H9 (cell line): ENCODE results near the gene AARSD1. TPM values are rescaled to one million over a fixed set of nuclear protein-coding genes. Genes with fewer than 3 reads are reported as not detected.
A peak's percentile ranks its signal among the peaks of the same experiment; 100 is the strongest.
"Not testable (repeated sequence)": the region's sequence is repeated elsewhere in the genome, so short reads cannot be mapped to it uniquely, and the experiment has no call there.

ENCODE experiments used
- DNase-seq: peaks from one replicate; pipeline ENCODE4 v3.0.0-alpha.2; 2017
- H2AFZ ChIP-seq: one replicate; pipeline ENCODE4 v1.6.1; 2013; ENCODE audit warnings: mild to moderate bottlenecking, low read length, control low read depth, moderate library complexity
- H2AK5ac ChIP-seq: 2 replicates; pipeline ENCODE4 v1.6.1; 2013; ENCODE audit warnings: low read length, control low read depth, mixed read lengths; ENCODE audit not compliant: insufficient read length
- H2BK120ac ChIP-seq: one replicate; pipeline ENCODE4 v1.6.1; 2013; ENCODE audit warnings: low read depth, mild to moderate bottlenecking, low read length, control low read depth, inconsistent platforms; ENCODE audit not compliant: poor library complexity, severe bottlenecking
- H2BK12ac ChIP-seq: 2 replicates; pipeline ENCODE4 v1.6.1; 2013; ENCODE audit warnings: low read length, control low read depth, mixed read lengths, low read depth; ENCODE audit not compliant: insufficient read length
- H2BK15ac ChIP-seq: 2 replicates; pipeline ENCODE4 v1.6.1; 2013; ENCODE audit warnings: low read depth, low read length, control low read depth
- H2BK20ac ChIP-seq: one replicate; pipeline ENCODE4 v1.6.1; 2013; ENCODE audit warnings: low read depth, mild to moderate bottlenecking, low read length, control low read depth, inconsistent platforms; ENCODE audit not compliant: poor library complexity, severe bottlenecking
- H2BK5ac ChIP-seq: 2 replicates; pipeline ENCODE4 v1.6.1; 2013; ENCODE audit warnings: low read length, control low read depth, mixed read lengths; ENCODE audit not compliant: insufficient read length
- H3K14ac ChIP-seq: 2 replicates; pipeline ENCODE4 v1.6.1; 2013; ENCODE audit warnings: low read length, control low read depth; ENCODE audit not compliant: insufficient read depth
- H3K18ac ChIP-seq: 2 replicates; pipeline ENCODE4 v1.6.1; 2013; ENCODE audit warnings: low read depth, mild to moderate bottlenecking, mixed read lengths, low read length, control low read depth; ENCODE audit not compliant: insufficient read length
- H3K23ac ChIP-seq: 2 replicates; pipeline ENCODE4 v1.6.1; 2013; ENCODE audit warnings: low read length, control low read depth, mixed read lengths, low read depth; ENCODE audit not compliant: insufficient read length
- H3K23me2 ChIP-seq: 2 replicates; pipeline ENCODE4 v1.6.1; 2013; ENCODE audit warnings: low read depth, mild to moderate bottlenecking, mixed read lengths, low read length, control low read depth; ENCODE audit not compliant: insufficient read length, poor library complexity, severe bottlenecking
- H3K27ac ChIP-seq: 2 replicates; pipeline ENCODE4 v1.5.1; 2013; ENCODE audit warnings: low read length, control low read depth, mixed read lengths, low read depth; ENCODE audit not compliant: insufficient read length
- H3K27me3 ChIP-seq: 2 replicates; pipeline ENCODE4 v1.6.1; 2013; ENCODE audit warnings: low read length, control low read depth, inconsistent platforms; ENCODE audit not compliant: insufficient read depth
- H3K4ac ChIP-seq: 2 replicates; pipeline ENCODE4 v1.6.1; 2013; ENCODE audit warnings: low read depth, mild to moderate bottlenecking, control low read depth, inconsistent platforms, low read length, moderate library complexity
- H3K4me1 ChIP-seq: 2 replicates; pipeline ENCODE4 v1.6.1; 2013; ENCODE audit warnings: low read length, control low read depth, inconsistent platforms; ENCODE audit not compliant: insufficient read depth
- H3K4me2 ChIP-seq: 2 replicates; pipeline ENCODE4 v1.6.1; 2013; ENCODE audit warnings: low read length, control low read depth, mixed read lengths; ENCODE audit not compliant: insufficient read length, insufficient read depth
- H3K56ac ChIP-seq: 2 replicates; pipeline ENCODE4 v1.6.1; 2013; ENCODE audit warnings: low read depth, mild to moderate bottlenecking, mixed read lengths, low read length, control low read depth; ENCODE audit not compliant: insufficient read length
- H3K79me1 ChIP-seq: 2 replicates; pipeline ENCODE4 v1.6.1; 2013; ENCODE audit warnings: low read depth, mild to moderate bottlenecking, moderate library complexity, low read length, control low read depth, inconsistent platforms; ENCODE audit not compliant: insufficient read depth, poor library complexity, severe bottlenecking
- H3K79me2 ChIP-seq: 2 replicates; pipeline ENCODE4 v1.6.1; 2013; ENCODE audit warnings: low read length, control low read depth, inconsistent platforms; ENCODE audit not compliant: insufficient read depth
- H3K9ac ChIP-seq: 2 replicates; pipeline ENCODE4 v1.6.1; 2013; ENCODE audit warnings: low read length, control low read depth, mixed read lengths; ENCODE audit not compliant: insufficient read length; ENCODE audit errors: extremely low read depth
- H3K9me3 ChIP-seq: one replicate; pipeline ENCODE4 v1.6.1; 2013; ENCODE audit warnings: low read depth, low read length, inconsistent platforms; ENCODE audit not compliant: control insufficient read depth
- H3T11ph ChIP-seq: one replicate; pipeline ENCODE4 v1.6.1; 2013; ENCODE audit warnings: mild to moderate bottlenecking, low read length, control low read depth, inconsistent platforms
- H4K20me1 ChIP-seq: one replicate; pipeline ENCODE4 v1.6.1; 2013; ENCODE audit not compliant: control insufficient read depth, insufficient read length, insufficient read depth
- H4K5ac ChIP-seq: 2 replicates; pipeline ENCODE4 v1.6.1; 2013; ENCODE audit warnings: low read depth, mild to moderate bottlenecking, mixed read lengths, low read length, control low read depth; ENCODE audit not compliant: insufficient read length
- H4K8ac ChIP-seq: replicated peaks from 2 replicates; pipeline ENCODE4 v1.6.1; 2013; ENCODE audit warnings: low read length, control low read depth, mixed read lengths, low read depth; ENCODE audit not compliant: insufficient read length
- H4K91ac ChIP-seq: 2 replicates; pipeline ENCODE4 v1.6.1; 2013; ENCODE audit warnings: low read depth, mild to moderate bottlenecking, moderate library complexity, mixed read lengths, low read length, control low read depth; ENCODE audit not compliant: insufficient read length
- H3K27ac Mint-ChIP-seq, 3 experiments: 2 replicates in 2 of 3; 3 replicates in 1 of 3; pipeline ENCODE4 v1.8.0; 2020 to 2021; ENCODE audit warnings: mixed read lengths in 3 of 3, mild to moderate bottlenecking in 1 of 3, moderate library complexity in 1 of 3
- H3K27me3 Mint-ChIP-seq: 2 replicates; pipeline ENCODE4 v1.8.0; 2021; ENCODE audit warnings: low read depth, mild to moderate bottlenecking, moderate library complexity, mixed read lengths
- H3K36me3 Mint-ChIP-seq, 3 experiments: 2 replicates in 2 of 3; 3 replicates in 1 of 3; pipeline ENCODE4 v1.8.0; 2020 to 2021; ENCODE audit warnings: low read depth in 3 of 3, mixed read lengths in 3 of 3; ENCODE audit not compliant: insufficient read depth in 1 of 3
- H3K4me1 Mint-ChIP-seq, 2 experiments: 2 replicates each; pipeline ENCODE4 v1.8.0; 2020; ENCODE audit warnings: mixed read lengths in 2 of 2
- H3K4me3 Mint-ChIP-seq, 2 experiments: 2 replicates in 1 of 2; 3 replicates in 1 of 2; pipeline ENCODE4 v1.8.0; 2020 to 2021; ENCODE audit warnings: mild to moderate bottlenecking in 2 of 2, mixed read lengths in 2 of 2, moderate library complexity in 1 of 2
- H3K9me3 Mint-ChIP-seq, 2 experiments: 2 replicates in 1 of 2; 3 replicates in 1 of 2; pipeline ENCODE4 v1.8.0; 2020; ENCODE audit warnings: mild to moderate bottlenecking in 2 of 2, mixed read lengths in 2 of 2, moderate library complexity in 1 of 2
- WGBS: extraction: QIAGEN DNeasy Blood & Tissue Kit; methylation state at CpG from one replicate; pipeline ENCODE4 v1.1.7; 2013; ENCODE audit warnings: missing lambda C conversion rate, low lambda C conversion rate, mixed read lengths; ENCODE audit not compliant: insufficient read length; ENCODE audit errors: extremely low coverage; 5-methylcytosine and 5-hydroxymethylcytosine counted together
- total RNA-seq: library from RNA; stranded (reverse); gene quantifications from 2 replicates; pipeline ENCODE4 v1.2.1, GENCODE V29; 2021
- TF ChIP-seq, protein P1 (sequence below): fragments of 200-600 bp; sonication (generic); conservative IDR thresholded peaks from 3 replicates; pipeline ENCODE4 v1.8.0; 2021; ENCODE audit warnings: antibody characterized with exemption, mild to moderate bottlenecking

AARSD1 gene
- total RNA-seq, 1 experiment from 2014 or later, result 68.7 TPM

GRCh38 chr17:43003542-43004172, 39.4 kb upstream of the AARSD1 start:
- Mint-ChIP-seq H3K27ac (peak overlapping the region in 2 of 3 experiments; percentile 44 to 86; a peak in 4 of 7 replicates), H3K36me3 (peaks cover 34 to 70% (median 50%) of the 10 kb centered on the region in 3 experiments)
- H3K27me3 ChIP-seq, result no peaks in the 10 kb centered on the region

DNA sequence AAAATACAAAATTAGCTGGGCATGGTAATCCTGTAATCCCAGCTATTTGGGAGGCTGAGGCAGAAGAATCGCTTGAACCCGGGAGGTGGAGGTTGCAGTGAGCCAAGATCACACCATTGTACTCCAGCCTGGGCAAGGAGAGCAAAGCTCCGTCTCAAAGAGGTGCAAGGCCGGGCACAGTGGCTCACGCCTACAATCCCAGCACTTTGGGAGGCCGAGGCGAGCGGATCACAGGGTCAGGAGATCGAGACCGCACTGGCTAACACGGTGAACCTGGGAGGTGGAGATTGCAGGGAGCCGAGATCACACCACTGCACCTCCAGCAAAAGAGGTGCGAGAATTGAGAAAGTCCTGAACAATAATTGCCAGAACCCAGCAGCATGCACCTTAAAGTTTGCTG, 36.6 kb upstream of the AARSD1 start:
- H3K27me3 Mint-ChIP-seq, result not testable (repeated sequence)
- peak overlapping the region in 2 of 3 experiments; percentile 82 to 87; a peak in 4 of 7 replicates for H3K27ac Mint-ChIP-seq

More at GRCh38 chr17:43003542-43004172, 39.4 kb upstream of the AARSD1 start:
- TF ChIP-seq, protein P1, sequence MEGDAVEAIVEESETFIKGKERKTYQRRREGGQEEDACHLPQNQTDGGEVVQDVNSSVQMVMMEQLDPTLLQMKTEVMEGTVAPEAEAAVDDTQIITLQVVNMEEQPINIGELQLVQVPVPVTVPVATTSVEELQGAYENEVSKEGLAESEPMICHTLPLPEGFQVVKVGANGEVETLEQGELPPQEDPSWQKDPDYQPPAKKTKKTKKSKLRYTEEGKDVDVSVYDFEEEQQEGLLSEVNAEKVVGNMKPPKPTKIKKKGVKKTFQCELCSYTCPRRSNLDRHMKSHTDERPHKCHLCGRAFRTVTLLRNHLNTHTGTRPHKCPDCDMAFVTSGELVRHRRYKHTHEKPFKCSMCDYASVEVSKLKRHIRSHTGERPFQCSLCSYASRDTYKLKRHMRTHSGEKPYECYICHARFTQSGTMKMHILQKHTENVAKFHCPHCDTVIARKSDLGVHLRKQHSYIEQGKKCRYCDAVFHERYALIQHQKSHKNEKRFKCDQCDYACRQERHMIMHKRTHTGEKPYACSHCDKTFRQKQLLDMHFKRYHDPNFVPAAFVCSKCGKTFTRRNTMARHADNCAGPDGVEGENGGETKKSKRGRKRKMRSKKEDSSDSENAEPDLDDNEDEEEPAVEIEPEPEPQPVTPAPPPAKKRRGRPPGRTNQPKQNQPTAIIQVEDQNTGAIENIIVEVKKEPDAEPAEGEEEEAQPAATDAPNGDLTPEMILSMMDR, result no peak
- Histone ChIP-seq H3K9me3 (no peaks in the 10 kb centered on the region), H4K5ac (no peak overlapping the region), H3K56ac (no peak overlapping the region), H3K14ac (no peak overlapping the region), H3K9ac (no peak overlapping the region), H3K79me1 (peaks cover 6% of the 10 kb centered on the region), H2BK120ac (no peak overlapping the region), H2AFZ (no peak overlapping the region), H3K4me2 (no peak overlapping the region), H2BK12ac (no peak overlapping the region), H2BK5ac (no peak overlapping the region), H3K4me1 (no peaks in the 10 kb centered on the region), H4K20me1 (no peaks in the 10 kb centered on the region), H2AK5ac (no peak overlapping the region), H3K18ac (no peak overlapping the region), H3K79me2 (peaks cover 12% of the 10 kb centered on the region; the same call in 1 of the 2 replicates), H3K4ac (no peak overlapping the region), H2BK20ac (no peak overlapping the region), H3T11ph (no peak overlapping the region), H3K23ac (no peak overlapping the region), H3K27ac (no peak overlapping the region), H2BK15ac (no peak overlapping the region), H4K8ac (no peak overlapping the region), H4K91ac (no peak overlapping the region), H3K23me2 (peaks cover 9% of the 10 kb centered on the region)
- Mint-ChIP-seq H3K27me3 (no peaks in the 10 kb centered on the region), H3K4me3 (no peak overlapping the region), H3K4me1 (peaks cover 18 to 21% of the 10 kb centered on the region in 2 experiments), H3K9me3 (no peaks in the 10 kb centered on the region; a peak in 1 of 5 replicates)
- peak; percentile 73 for DNase-seq
- no CpG with 5 or more reads among the region's 5 CpGs for WGBS

More for the DNA sequence above, 36.6 kb upstream of the AARSD1 start:
- H3K9me3 ChIP-seq, H3K27ac ChIP-seq, H2BK12ac ChIP-seq, H2BK5ac ChIP-seq, H4K8ac ChIP-seq, H3K27me3 ChIP-seq, H3K56ac ChIP-seq, H3K18ac ChIP-seq, H2AFZ ChIP-seq, H2BK20ac ChIP-seq, H3T11ph ChIP-seq, H2AK5ac ChIP-seq, H3K23me2 ChIP-seq, H3K4ac ChIP-seq, H4K20me1 ChIP-seq, H3K14ac ChIP-seq, H3K4me1 ChIP-seq, H3K9me3 Mint-ChIP-seq, H2BK120ac ChIP-seq, DNase-seq, H3K9ac ChIP-seq, H4K5ac ChIP-seq, H3K79me1 ChIP-seq, H3K4me2 ChIP-seq, H4K91ac ChIP-seq, H2BK15ac ChIP-seq, H3K23ac ChIP-seq: not testable (repeated sequence)
- H3K4me1 Mint-ChIP-seq, result peaks cover 20 to 25% of the 10 kb centered on the region in 2 experiments
- peaks cover 38 to 71% (median 54%) of the 10 kb centered on the region in 3 experiments for H3K36me3 Mint-ChIP-seq
- H3K79me2 ChIP-seq, result peaks cover 15% of the 10 kb centered on the region; the same call in 1 of the 2 replicates
- WGBS, result no CpG with 5 or more reads among the region's 13 CpGs
- peak overlapping the region; percentile 12 to 58; a peak in 3 of 5 replicates for H3K4me3 Mint-ChIP-seq
